ENCODE data around the gene ZFPL1. TPM values are rescaled to one million over a fixed set of nuclear protein-coding genes. Genes with fewer than 3 reads are reported as not detected.

The ZFPL1 gene
- total RNA-seq, 1 donor from 2014 or later = 33.3 TPM

DNA sequence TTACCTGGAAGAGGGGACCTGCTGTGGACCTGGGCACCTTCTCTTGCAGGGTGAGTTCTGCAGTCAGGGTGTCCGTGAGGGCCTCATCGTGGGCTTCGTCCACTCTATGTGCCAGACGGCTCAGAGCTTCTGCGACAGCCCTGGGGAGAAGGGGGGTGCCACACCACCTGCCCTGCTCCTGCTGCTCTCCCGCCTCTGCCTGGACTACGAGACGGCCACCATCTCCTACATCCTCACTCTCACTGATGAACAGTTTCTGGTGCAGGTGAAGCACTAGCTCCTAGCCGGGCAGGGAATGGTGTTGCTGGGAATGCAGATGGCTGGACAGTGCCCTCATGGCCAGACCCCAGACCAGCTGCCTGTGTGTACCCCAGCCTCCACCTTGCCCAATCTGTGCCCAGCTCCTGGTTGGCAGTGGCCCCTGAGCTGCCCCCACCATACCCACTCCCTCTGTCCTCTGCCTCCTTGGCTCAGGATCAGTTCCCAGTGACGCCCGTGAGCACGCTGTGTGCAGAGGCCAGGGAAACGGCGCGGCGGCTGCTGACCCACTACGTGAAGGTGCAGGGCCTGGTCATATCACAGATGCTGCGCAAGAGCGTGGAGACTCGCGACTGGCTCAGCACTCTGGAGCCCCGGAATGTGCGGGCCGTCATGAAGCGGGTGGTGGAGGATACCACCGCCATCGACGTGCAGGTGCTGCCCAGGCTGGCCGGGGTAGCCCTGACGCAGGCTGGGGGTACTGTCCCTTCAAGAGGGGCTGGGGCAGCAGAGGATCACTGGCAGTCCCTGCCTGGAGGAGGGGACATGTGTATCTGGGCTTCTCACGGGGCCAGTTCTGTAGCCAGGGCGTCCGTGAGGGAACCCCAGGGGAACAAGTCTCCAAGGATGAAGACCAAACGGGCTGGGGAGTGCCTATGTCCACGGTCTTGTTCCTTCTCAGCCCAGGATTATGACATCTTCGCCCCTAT is 25.5 kb downstream of the ZFPL1 start:
- no peaks in the 10 kb centered on the region for H3K9me3 Mint-ChIP-seq
- intact Hi-C loops (cut with micrococcal nuclease) = loop anchor here (1.0 to 5.0 kb wide), 5 partner anchors 13 to 332 kb away; partner anchors contain the start of genes ARL2, CAPN1, SF1 and SNX15
- peak overlapping the region; percentile 57 for H3K27ac Mint-ChIP-seq
- H3K4me1 Mint-ChIP-seq = peaks cover 29% of the 10 kb centered on the region
- H3K36me3 Mint-ChIP-seq (ENCODE audit: low read depth) = peaks cover 23% of the 10 kb centered on the region
- H3K4me3 Mint-ChIP-seq = no peak overlapping the region
- no peaks in the 10 kb centered on the region for H3K27me3 Mint-ChIP-seq
- DNase-seq = no peak

DNA sequence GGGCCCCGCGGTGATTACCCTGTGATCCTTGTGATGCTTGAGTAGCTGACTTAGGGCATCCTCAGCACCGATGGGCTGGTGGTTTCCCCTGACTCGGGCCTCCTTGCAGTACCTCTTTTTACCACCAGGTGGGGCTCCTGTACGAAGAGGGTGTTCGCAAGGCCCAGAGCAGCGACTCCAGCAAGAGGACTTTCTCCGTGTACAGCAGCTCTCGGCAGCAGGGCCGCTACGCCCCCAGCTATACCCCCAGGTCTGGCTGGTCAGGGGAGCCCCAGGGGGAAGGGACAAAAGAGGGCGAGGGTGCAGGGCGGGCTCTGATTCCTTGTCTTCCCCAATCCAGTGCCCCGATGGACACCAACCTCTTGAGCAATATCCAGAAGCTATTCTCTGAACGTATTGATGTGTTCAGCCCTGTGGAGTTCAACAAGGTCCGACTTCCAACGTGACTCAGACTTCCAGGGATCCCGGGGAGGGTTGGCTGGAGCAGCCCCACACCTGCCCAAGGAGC is 26.4 kb downstream of the ZFPL1 start:
- intact Hi-C loops (cut with micrococcal nuclease) = loop anchor here (1.0 to 5.0 kb wide), 5 partner anchors 14 to 333 kb away; partner anchors contain the start of genes ARL2, CAPN1, SF1 and SNX15
- H3K27me3 Mint-ChIP-seq = no peaks in the 10 kb centered on the region
- H3K4me3 Mint-ChIP-seq = no peak overlapping the region
- peaks cover 24% of the 10 kb centered on the region for H3K4me1 Mint-ChIP-seq
- H3K36me3 Mint-ChIP-seq (ENCODE audit: low read depth) = peaks cover 18% of the 10 kb centered on the region
- peak; percentile 99 for DNase-seq
- peak overlapping the region; percentile 57 for H3K27ac Mint-ChIP-seq
- H3K9me3 Mint-ChIP-seq = no peaks in the 10 kb centered on the region

DNA sequence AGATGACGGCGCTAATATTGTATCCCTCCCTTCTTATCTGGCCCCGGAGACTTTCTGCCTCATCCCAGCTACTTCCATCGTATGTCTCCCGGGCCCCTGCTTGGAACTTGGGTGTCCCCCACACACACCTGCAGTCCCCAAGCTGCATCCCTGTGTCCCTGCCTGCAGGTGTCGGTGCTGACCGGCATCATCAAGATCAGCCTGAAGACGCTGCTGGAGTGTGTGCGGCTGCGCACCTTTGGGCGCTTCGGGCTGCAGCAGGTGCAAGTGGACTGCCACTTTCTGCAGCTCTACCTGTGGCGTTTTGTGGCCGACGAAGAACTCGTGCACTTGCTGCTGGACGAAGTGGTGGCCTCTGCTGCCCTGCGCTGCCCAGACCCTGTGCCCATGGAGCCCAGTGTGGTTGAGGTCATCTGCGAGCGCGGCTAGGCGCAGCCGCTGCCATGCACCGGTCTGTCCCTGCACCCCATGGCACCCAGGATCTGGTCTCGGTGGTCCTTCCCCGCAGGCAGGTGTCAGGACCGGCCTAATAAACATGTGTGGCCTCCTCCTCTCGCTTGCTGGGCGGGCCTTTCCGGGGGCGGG is 27.2 kb downstream of the ZFPL1 start:
- intact Hi-C loops (cut with micrococcal nuclease) = loop anchor here (2.0 to 5.0 kb wide), 4 partner anchors 70 to 334 kb away; partner anchors contain the start of genes ARL2, CAPN1, SF1 and SNX15
- peaks cover 16% of the 10 kb centered on the region for H3K36me3 Mint-ChIP-seq (ENCODE audit: low read depth)
- H3K4me1 Mint-ChIP-seq = peaks cover 27% of the 10 kb centered on the region
- no peaks in the 10 kb centered on the region for H3K9me3 Mint-ChIP-seq
- DNase-seq = no peak
- no peaks in the 10 kb centered on the region for H3K27me3 Mint-ChIP-seq
- peak overlapping the region; percentile 98 for H3K4me3 Mint-ChIP-seq
- H3K27ac Mint-ChIP-seq = peak overlapping the region; percentile 93

GRCh38 chr11:65111744-65112545 is 27.9 kb downstream of the ZFPL1 start, which contains the start of gene TM7SF2:
TM7SF2 (plus strand) TSS chr11:65111872; CDS start chr11:65112016, 144 bp downstream.
- DNase-seq = peak; percentile 98
- H3K27me3 Mint-ChIP-seq = no peaks in the 10 kb centered on the region
- no peaks in the 10 kb centered on the region for H3K9me3 Mint-ChIP-seq
- peak within 1 kb of the TSS; percentile 98 for H3K4me3 Mint-ChIP-seq
- intact Hi-C loops (cut with micrococcal nuclease) = loop anchor here (2.0 to 5.0 kb wide), 4 partner anchors 69 to 335 kb away; partner anchors contain the start of genes ARL2, CAPN1, SF1 and SNX15
- H3K4me1 Mint-ChIP-seq = peaks cover 25% of the 10 kb centered on the region
- peaks cover 15% of the 10 kb centered on the region for H3K36me3 Mint-ChIP-seq (ENCODE audit: low read depth)
- H3K27ac Mint-ChIP-seq = peak within 1 kb of the TSS; percentile 93

DNA sequence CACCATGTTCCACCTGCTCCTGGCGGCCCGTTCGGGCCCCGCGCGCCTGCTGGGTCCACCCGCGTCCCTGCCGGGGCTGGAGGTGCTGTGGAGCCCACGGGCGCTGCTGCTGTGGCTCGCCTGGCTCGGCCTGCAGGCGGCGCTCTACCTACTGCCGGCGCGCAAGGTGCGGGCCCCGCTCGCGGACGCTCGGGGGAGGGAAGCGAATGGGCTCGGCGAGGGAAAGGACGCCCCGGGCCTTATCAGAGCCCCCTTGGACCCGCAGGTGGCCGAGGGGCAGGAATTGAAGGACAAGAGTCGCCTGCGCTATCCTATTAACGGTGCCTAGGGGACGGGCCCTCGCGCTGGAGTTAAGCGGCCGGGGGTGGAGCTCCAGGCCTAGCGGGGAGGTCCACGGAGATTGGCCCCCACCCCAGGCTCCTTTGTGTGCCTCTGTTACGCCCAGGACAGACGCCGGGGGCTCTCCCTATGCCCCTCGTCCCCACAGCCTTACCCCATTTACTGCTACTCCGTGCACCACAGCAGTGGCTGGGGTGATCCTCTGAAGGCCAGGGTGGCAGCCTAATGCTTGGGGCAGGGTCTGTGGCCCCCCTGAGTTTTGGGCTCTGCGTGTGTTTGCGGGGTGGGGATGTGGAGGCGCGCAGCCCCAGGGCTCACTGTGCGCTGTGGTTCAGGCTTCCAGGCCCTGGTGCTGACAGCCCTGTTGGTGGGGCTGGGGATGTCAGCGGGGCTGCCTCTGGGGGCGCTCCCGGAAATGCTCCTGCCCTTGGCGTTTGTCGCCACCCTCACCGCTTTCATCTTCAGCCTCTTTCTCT is 28.7 kb downstream of the ZFPL1 start:
- Mint-ChIP-seq H3K36me3 (ENCODE audit: low read depth) (peaks cover 18% of the 10 kb centered on the region), H3K27ac (peak overlapping the region; percentile 69), H3K9me3 (no peaks in the 10 kb centered on the region), H3K4me1 (peaks cover 28% of the 10 kb centered on the region), H3K4me3 (peak overlapping the region; percentile 98), H3K27me3 (no peaks in the 10 kb centered on the region)
- peak; percentile 95 for DNase-seq
- intact Hi-C loops (cut with micrococcal nuclease) = loop anchor here (5.0 kb wide), 2 partner anchors 85 to 335 kb away; partner anchors contain the start of genes SF1 and SNX15

DNA sequence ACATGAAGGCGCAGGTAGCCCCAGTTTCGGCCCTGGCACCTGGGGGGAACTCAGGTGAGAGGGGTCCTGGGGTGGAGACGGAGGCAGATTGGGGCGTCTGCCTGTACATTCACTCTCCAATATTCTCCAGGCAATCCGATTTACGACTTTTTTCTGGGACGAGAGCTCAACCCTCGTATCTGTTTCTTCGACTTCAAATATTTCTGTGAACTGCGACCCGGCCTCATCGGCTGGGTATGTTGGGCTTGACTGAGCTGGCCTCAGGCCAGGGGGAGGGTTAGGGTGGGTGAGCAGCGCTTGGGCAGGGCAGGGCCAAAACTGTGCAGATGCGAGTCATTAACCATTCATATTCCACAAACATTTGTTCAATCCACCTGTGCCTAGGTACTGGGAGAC is 29.3 kb downstream of the ZFPL1 start:
- peak overlapping the region; percentile 98 for H3K4me3 Mint-ChIP-seq
- peaks cover 34% of the 10 kb centered on the region for H3K4me1 Mint-ChIP-seq
- DNase-seq = no peak

DNA sequence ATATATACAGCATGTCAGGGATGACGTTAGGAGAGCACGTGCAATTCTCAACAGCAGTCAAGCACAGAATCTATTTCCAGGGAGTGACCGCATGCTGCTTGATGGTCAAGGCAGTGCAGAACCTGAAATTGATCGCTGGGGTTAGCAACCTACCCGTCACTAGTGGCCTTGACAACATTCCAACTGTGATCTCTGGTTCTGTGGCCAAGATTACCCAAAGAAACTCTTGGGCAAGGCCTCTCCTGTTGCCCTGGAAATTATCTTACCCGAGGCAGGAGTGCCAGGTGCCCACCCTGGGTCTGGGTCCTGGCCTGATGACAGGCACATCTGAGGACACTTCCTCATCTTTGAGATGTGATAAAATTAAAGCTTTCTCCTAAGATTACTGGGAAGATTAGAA is 29.8 kb downstream of the ZFPL1 start:
- Mint-ChIP-seq H3K27me3 (no peaks in the 10 kb centered on the region), H3K4me3 (peak overlapping the region; percentile 98), H3K27ac (no peak overlapping the region), H3K36me3 (ENCODE audit: low read depth) (peaks cover 26% of the 10 kb centered on the region), H3K4me1 (peaks cover 39% of the 10 kb centered on the region), H3K9me3 (no peaks in the 10 kb centered on the region)
- no peak for DNase-seq
- intact Hi-C loops (cut with micrococcal nuclease) = loop anchor here (5.0 kb wide), 2 partner anchors 87 to 337 kb away; partner anchors contain the start of genes SF1 and SNX15

More for the DNA sequence above, 29.3 kb downstream of the ZFPL1 start:
- H3K27me3 Mint-ChIP-seq = no peaks in the 10 kb centered on the region
- peak overlapping the region; percentile 69 for H3K27ac Mint-ChIP-seq
- peaks cover 22% of the 10 kb centered on the region for H3K36me3 Mint-ChIP-seq (ENCODE audit: low read depth)
- intact Hi-C loops (cut with micrococcal nuclease) = loop anchor here (5.0 kb wide), 2 partner anchors 86 to 336 kb away; partner anchors contain the start of genes SF1 and SNX15
- no peaks in the 10 kb centered on the region for H3K9me3 Mint-ChIP-seq

DNA sequence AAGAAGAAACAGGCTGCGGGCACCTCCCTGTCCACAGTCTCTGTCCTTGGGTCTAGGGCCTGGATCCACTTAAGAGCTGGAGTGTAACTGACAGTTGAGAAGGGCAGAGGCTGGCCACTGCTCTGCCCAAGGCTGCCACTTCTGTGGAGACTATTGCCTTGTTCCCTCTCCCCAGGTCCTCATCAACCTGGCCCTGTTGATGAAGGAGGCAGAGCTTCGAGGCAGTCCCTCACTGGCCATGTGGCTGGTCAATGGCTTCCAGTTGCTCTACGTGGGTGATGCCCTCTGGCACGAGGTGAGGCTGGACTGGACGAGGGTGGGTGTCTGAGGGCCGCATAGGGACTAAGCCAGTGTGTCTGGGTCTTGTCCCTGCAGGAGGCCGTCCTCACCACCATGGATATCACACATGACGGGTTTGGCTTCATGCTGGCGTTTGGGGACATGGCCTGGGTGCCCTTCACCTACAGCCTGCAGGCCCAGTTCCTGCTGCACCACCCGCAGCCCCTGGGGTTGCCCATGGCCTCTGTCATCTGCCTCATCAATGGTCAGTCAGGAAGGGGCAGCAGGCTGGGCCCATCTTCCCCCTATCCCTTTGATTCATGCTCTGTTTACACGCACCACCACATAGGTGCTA is 30.6 kb downstream of the ZFPL1 start:
- Mint-ChIP-seq H3K9me3 (no peaks in the 10 kb centered on the region), H3K4me1 (peaks cover 40% of the 10 kb centered on the region), H3K27ac (no peak overlapping the region), H3K36me3 (ENCODE audit: low read depth) (peaks cover 30% of the 10 kb centered on the region), H3K4me3 (peak overlapping the region; percentile 98), H3K27me3 (no peaks in the 10 kb centered on the region)
- intact Hi-C loops (cut with micrococcal nuclease) = loop anchor here (5.0 kb wide), 2 partner anchors 87 to 337 kb away; partner anchors contain the start of genes SF1 and SNX15
- no peak for DNase-seq

- Mint-ChIP-seq H3K4me3 (peak overlapping the region; percentile 90), H3K36me3 (ENCODE audit: low read depth) (peaks cover 34% of the 10 kb centered on the region), H3K27ac (peak overlapping the region; percentile 53), H3K4me1 (peaks cover 38% of the 10 kb centered on the region), H3K27me3 (no peaks in the 10 kb centered on the region), H3K9me3 (no peaks in the 10 kb centered on the region)
- intact Hi-C loops (cut with micrococcal nuclease) = loop anchor here (2.0 kb wide), 1 partner anchor 75 kb away; the partner anchor contains the start of gene SAC3D1
- no peak for DNase-seq
Observed at GRCh38 chr11:65115361-65116082, 31.5 kb downstream of the ZFPL1 start.

- H3K9me3 Mint-ChIP-seq = no peaks in the 10 kb centered on the region
- peak overlapping the region; percentile 95 for H3K27ac Mint-ChIP-seq
- intact Hi-C loops (cut with micrococcal nuclease) = loop anchor here (1.0 to 2.0 kb wide), 6 partner anchors 18 to 269 kb away; partner anchors contain the start of genes ARL2, CDCA5, SAC3D1 and SYVN1
- H3K36me3 Mint-ChIP-seq (ENCODE audit: low read depth) = peaks cover 43% of the 10 kb centered on the region
- peaks cover 38% of the 10 kb centered on the region for H3K4me1 Mint-ChIP-seq
- DNase-seq = peak; percentile 86
- peak overlapping the region; percentile 90 for H3K4me3 Mint-ChIP-seq
- H3K27me3 Mint-ChIP-seq = no peaks in the 10 kb centered on the region
Observed at GRCh38 chr11:65116370-65117205, 32.6 kb downstream of the ZFPL1 start.
